ENCODE measurements around the gene PODXL2.
"Not testable (repeated sequence)": the region's sequence is repeated elsewhere in the genome, so short reads cannot be mapped to it uniquely, and the experiment has no call there.

The PODXL2 gene

DNA sequence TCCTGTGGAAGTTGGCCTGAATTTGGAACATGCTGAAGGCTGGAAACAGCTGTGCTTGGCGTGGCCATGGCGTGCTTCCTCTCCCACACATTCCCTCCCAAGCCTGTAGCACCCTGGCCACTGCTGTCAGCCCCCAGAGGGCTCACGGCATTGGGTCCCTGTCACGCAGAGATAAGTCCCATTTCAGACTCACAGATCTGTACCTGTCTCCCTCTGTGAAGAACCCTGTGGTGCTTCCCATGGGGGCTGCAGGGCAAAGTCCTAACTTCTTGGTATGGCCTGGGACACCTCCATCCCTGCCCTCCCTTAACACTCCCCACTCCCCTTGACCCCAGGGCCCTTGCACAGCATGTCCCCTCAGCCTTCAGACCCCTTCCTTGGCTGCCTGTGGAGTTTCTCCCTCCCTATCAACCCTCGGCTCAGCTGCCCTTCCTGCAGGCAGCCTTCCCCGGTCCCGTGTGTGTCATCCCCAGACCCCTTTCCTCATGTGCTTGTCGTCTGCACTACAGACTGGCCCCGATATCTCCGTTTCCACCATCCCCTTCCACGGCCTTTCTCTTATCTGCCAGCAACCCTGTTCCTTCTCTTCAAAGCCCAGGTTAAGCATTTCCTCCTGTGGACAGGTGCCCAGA lies 72.4 kb downstream of the PODXL2 start:
- DNase-seq (ENCODE audit: low read depth), result no peak
- no peak for TF ChIP-seq CTCF (IDR thresholded peaks at IDR 0.05; ENCODE audit: insufficient read depth, low read depth, low read length, missing control alignments)
- H3K4me3 ChIP-seq (ENCODE audit: low read depth, low read length), result no peak overlapping the region

DNA sequence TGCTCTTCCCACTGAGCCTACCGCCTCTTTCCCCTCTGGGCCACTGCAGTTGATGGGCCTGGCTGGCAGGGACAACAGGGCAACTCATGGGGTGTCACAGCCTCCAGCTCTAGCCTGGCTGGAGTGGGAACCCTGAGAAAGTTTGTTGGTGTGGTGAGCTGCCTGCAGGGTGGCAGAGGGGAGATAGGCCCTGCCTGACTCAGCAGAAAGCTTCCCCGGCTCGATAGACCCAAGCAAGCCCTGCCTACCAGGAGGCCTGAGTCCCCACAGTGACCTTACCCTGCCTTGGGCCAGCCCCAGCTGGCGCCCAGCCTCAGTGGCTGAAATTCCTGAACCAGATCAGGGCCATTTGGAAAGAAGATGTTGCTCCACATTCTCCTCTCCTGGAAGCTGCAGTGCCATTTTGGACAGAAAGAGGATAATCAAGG lies 73.2 kb downstream of the PODXL2 start:
- no peak overlapping the region for H3K4me3 ChIP-seq (ENCODE audit: low read depth, low read length)
- TF ChIP-seq CTCF (IDR thresholded peaks at IDR 0.05; ENCODE audit: insufficient read depth, low read depth, low read length, missing control alignments), result no peak
- DNase-seq (ENCODE audit: low read depth), result no peak

GRCh38 chr3:127704840-127705239 lies 75.9 kb downstream of the PODXL2 start:
- H3K4me3 ChIP-seq (ENCODE audit: low read depth, low read length); DNase-seq (ENCODE audit: low read depth): not testable (repeated sequence)

DNA sequence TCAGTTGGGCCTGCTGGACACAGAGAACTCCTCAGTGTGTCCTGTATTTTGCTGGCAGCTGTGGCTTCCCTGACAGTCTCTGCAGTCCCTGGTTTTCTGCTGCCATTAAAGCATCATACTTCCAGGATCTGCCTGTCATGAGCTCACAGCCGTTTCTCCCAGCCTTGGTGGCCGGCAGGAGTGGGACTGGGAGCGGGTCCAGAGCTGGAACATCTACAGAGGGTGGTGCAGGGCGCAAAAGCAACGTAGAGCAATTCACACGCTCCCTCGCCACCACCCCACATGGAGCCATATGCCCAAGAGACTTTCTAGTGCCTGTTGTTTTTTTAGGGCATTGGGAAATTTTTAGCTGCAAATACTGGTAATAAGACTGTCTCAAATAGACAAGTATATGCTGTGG lies 77.3 kb downstream of the PODXL2 start:
- no peak overlapping the region for H3K4me3 ChIP-seq (ENCODE audit: low read depth, low read length)
- no peak for TF ChIP-seq CTCF (IDR thresholded peaks at IDR 0.05; ENCODE audit: insufficient read depth, low read depth, low read length, missing control alignments)
- DNase-seq (ENCODE audit: low read depth), result no peak

- no peak for TF ChIP-seq CTCF (IDR thresholded peaks at IDR 0.05; ENCODE audit: insufficient read depth, low read depth, low read length, missing control alignments)
- DNase-seq (ENCODE audit: low read depth), result no peak
- no peak overlapping the region for H3K4me3 ChIP-seq (ENCODE audit: low read depth, low read length)
These were observed 77.9 kb downstream of the PODXL2 start for GRCh38 chr3:127706785-127707351.

- no peak for TF ChIP-seq CTCF (IDR thresholded peaks at IDR 0.05; ENCODE audit: insufficient read depth, low read depth, low read length, missing control alignments)
- DNase-seq (ENCODE audit: low read depth), result no peak
- no peak overlapping the region for H3K4me3 ChIP-seq (ENCODE audit: low read depth, low read length)
These were observed 78.9 kb downstream of the PODXL2 start for GRCh38 chr3:127707851-127708411.

GRCh38 chr3:127708837-127709236 lies 79.9 kb downstream of the PODXL2 start:
- TF ChIP-seq CTCF (IDR thresholded peaks at IDR 0.05; ENCODE audit: insufficient read depth, low read depth, low read length, missing control alignments), result no peak
- H3K4me3 ChIP-seq (ENCODE audit: low read depth, low read length), result no peak overlapping the region
- DNase-seq (ENCODE audit: low read depth), result no peak
